CD4-positive, alpha-beta memory T cell (primary cell): ENCODE data around the gene PATE2. TPM values are rescaled to one million over a fixed set of nuclear protein-coding genes. Genes with fewer than 3 reads are reported as not detected.

ENCODE experiments used
- CTCF ChIA-PET: fragments of 350-600 bp; sonication (Branson Sonifier 250); formaldehyde crosslinking; loops from one replicate; lab custom pipeline; 2021; ENCODE audit warnings: inconsistent platforms; ENCODE audit not compliant: partially characterized antibody; lab: Charles Lee
- POLR2A ChIA-PET: fragments of 350-600 bp; sonication (Branson Sonifier 250); formaldehyde crosslinking; loops from one replicate; lab custom pipeline; 2021; ENCODE audit not compliant: partially characterized antibody; lab: Charles Lee
- DNase-seq, 5 donors: peaks; one replicate each; pipeline versions ENCODE4 v3.0.0 to v3.0.0-alpha.2; 2020 to 2022; ENCODE audit warnings: mixed read lengths in 1 of 5
- H3K27ac ChIP-seq: one replicate; pipeline ENCODE4 v1.7.0; 2013; ENCODE audit warnings: low read depth, low read length
- H3K27me3 ChIP-seq: 2 replicates; pipeline ENCODE4 v1.7.0; 2013; ENCODE audit warnings: mild to moderate bottlenecking, low read length, moderate library complexity; ENCODE audit not compliant: insufficient read depth
- H3K36me3 ChIP-seq: 2 replicates; pipeline ENCODE4 v1.7.0; 2013; ENCODE audit warnings: mild to moderate bottlenecking, low read length, moderate library complexity; ENCODE audit not compliant: insufficient read depth
- H3K4me1 ChIP-seq: 2 replicates; pipeline ENCODE4 v1.7.0; 2013; ENCODE audit warnings: mild to moderate bottlenecking, low read length, moderate library complexity; ENCODE audit not compliant: insufficient read depth
- H3K4me3 ChIP-seq, 2 donors: one replicate each; pipeline ENCODE4 v1.7.0; 2013; ENCODE audit warnings: low read length in 2 of 2, mild to moderate bottlenecking in 1 of 2
- H3K9me3 ChIP-seq, 2 donors: one replicate each; pipeline ENCODE4 v1.7.0; 2013; ENCODE audit warnings: low read length in 2 of 2, control low read depth in 1 of 2; ENCODE audit not compliant: control insufficient read depth in 1 of 2
- H3K27ac Mint-ChIP-seq, 7 donors: one replicate each; pipeline ENCODE4 v1.8.0; 2020 to 2021; ENCODE audit warnings: mixed read lengths in 7 of 7, mild to moderate bottlenecking in 6 of 7, inconsistent platforms in 3 of 7, moderate library complexity in 3 of 7
- H3K27me3 Mint-ChIP-seq, 2 donors: one replicate each; pipeline ENCODE4 v1.8.0; 2020 to 2021; ENCODE audit warnings: mixed read lengths in 2 of 2
- H3K36me3 Mint-ChIP-seq, 2 donors: one replicate each; pipeline ENCODE4 v1.8.0; 2020 to 2021; ENCODE audit warnings: mixed read lengths in 2 of 2, inconsistent platforms in 1 of 2, mild to moderate bottlenecking in 1 of 2
- H3K4me1 Mint-ChIP-seq, 4 donors: one replicate each; pipeline ENCODE4 v1.8.0; 2020 to 2021; ENCODE audit warnings: mixed read lengths in 4 of 4, mild to moderate bottlenecking in 1 of 4
- H3K4me3 Mint-ChIP-seq, 8 donors: one replicate each; pipeline ENCODE4 v1.8.0; 2020 to 2021; ENCODE audit warnings: mixed read lengths in 8 of 8, mild to moderate bottlenecking in 7 of 8, moderate library complexity in 6 of 8, inconsistent platforms in 3 of 8
- H3K9me3 Mint-ChIP-seq, 8 donors: one replicate each; pipeline ENCODE4 v1.8.0; 2020 to 2021; ENCODE audit warnings: mixed read lengths in 8 of 8, mild to moderate bottlenecking in 5 of 8, inconsistent platforms in 3 of 8, moderate library complexity in 1 of 8
- intact Hi-C: fragments of 100-400 bp; cut with micrococcal nuclease; formaldehyde crosslinking; loops from one replicate; pipeline ENCODE4 v1.15.1; 2023
- polyA plus RNA-seq, 2 donors: library from polyadenylated mRNA; unstranded; fragments of 300-500 nt; fragmentation: Illumina TruSeq; gene quantifications; one replicate each; pipeline ENCODE4 v1.2.3, GENCODE V29; 2021
- total RNA-seq, 2 experiments: library from RNA; stranded (reverse); gene quantifications; one replicate each; pipeline ENCODE4 v1.2.3, GENCODE V29; 2021

PATE2 gene
- total and polyA plus RNA-seq, 4 experiments from 2014 or later, result not detected

DNA sequence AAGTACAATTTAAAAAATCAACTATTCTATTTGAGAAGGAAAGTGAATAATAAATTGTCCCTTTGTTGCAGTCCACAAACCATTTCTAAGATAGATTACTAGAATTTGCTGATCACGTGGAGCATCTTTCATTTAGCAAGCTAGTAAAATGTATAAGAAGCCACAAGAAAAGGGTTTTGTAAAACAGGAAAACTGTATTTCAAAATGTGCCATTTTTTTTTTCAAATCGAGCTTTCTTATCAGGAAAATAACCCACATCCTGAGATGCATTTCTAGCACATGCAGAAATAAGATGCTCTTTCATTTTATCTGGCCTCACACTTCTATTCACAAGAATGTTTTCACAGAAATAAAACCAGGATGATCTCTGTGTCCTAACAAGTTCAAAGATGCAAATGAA is 6.0 kb upstream of the PATE2 start:
- Mint-ChIP-seq H3K27ac (no peak overlapping the region), H3K4me3 (no peak overlapping the region), H3K36me3 (no peaks in the 10 kb centered on the region), H3K4me1 (peaks cover 0 to 3% (median 0%) of the 10 kb centered on the region in 4 donors), H3K9me3 (peaks cover 0 to 10% (median 2%) of the 10 kb centered on the region in 8 donors), H3K27me3 (peaks cover 7 to 8% of the 10 kb centered on the region in 2 donors)
- Histone ChIP-seq H3K9me3 (no peaks in the 10 kb centered on the region), H3K4me1 (no peaks in the 10 kb centered on the region), H3K27me3 (no peaks in the 10 kb centered on the region), H3K27ac (no peak overlapping the region), H3K4me3 (no peak overlapping the region), H3K36me3 (no peaks in the 10 kb centered on the region)
- POLR2A ChIA-PET, result no interaction called here
- CTCF ChIA-PET, result no interaction called here
- peak in 2 of 5 donors; percentile 6 to 15 for DNase-seq
- intact Hi-C loops, result no loop called here

DNA sequence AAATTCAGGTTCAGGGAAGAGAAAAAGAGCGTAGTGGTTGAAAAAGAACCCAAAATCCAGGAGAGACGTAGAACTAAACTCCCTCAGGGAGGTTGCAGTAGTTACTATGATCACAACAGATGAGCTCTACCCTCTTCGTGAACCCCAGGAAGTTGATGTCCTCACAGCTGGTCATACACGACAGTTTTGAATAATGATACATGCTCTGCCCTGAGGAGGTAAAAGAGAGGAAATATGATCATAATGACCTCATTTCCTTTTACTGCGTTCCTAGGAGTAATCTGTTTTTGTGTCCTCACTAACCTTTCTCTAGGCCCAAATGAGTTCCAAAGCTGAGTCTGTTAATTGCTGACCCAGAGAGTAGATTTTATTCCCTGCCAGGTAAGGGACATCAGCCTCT is 1.3 kb downstream of the PATE2 start:
- Mint-ChIP-seq H3K36me3 (no peaks in the 10 kb centered on the region), H3K27ac (no peak overlapping the region), H3K4me3 (no peak overlapping the region), H3K9me3 (peaks cover 0 to 6% (median under 1%) of the 10 kb centered on the region in 8 donors), H3K4me1 (no peaks in the 10 kb centered on the region), H3K27me3 (peaks cover 13 to 17% of the 10 kb centered on the region in 2 donors)
- no peak for DNase-seq
- ChIA-PET CTCF (no interaction called here), POLR2A (no interaction called here)
- H3K4me3 ChIP-seq, result no peak overlapping the region
- H3K9me3 ChIP-seq, result no peaks in the 10 kb centered on the region
- intact Hi-C loops, result no loop called here
- H3K27me3 ChIP-seq, result no peaks in the 10 kb centered on the region
- no peaks in the 10 kb centered on the region for H3K36me3 ChIP-seq
- no peak overlapping the region for H3K27ac ChIP-seq
- no peaks in the 10 kb centered on the region for H3K4me1 ChIP-seq

DNA sequence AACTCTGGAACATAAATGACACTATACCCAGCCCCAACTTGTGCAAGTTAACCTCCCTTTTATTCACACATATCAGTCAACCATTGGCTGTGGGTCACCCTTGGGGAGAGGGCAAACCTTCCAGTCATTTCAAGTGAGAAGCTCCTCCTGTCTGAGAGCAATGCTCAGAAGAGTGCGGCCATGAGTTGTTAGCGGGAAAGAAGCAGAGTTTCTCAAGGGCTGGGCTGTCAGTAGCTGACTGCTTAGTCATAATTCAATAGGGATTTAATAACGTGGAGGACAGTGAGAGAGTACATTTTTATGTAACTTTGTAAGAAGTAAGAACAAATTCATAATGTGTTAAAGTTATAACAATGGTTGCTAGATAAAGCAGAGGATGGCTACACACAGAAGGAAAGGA is 5.1 kb downstream of the PATE2 start:
- peaks cover 7 to 12% of the 10 kb centered on the region in 2 donors for H3K27me3 Mint-ChIP-seq
- Histone ChIP-seq H3K27me3 (no peaks in the 10 kb centered on the region), H3K9me3 (no peaks in the 10 kb centered on the region), H3K4me3 (no peak overlapping the region), H3K27ac (no peak overlapping the region), H3K36me3 (no peaks in the 10 kb centered on the region), H3K4me1 (no peaks in the 10 kb centered on the region)
- ChIA-PET POLR2A (no interaction called here), CTCF (no interaction called here)
- peaks cover 0 to 2% (median 0%) of the 10 kb centered on the region in 4 donors for H3K4me1 Mint-ChIP-seq
- no peak overlapping the region for H3K4me3 Mint-ChIP-seq
- no peaks in the 10 kb centered on the region for H3K36me3 Mint-ChIP-seq
- H3K27ac Mint-ChIP-seq, result no peak overlapping the region
- H3K9me3 Mint-ChIP-seq, result peaks cover 0 to 2% (median 0%) of the 10 kb centered on the region in 8 donors
- intact Hi-C loops, result no loop called here
- no peak for DNase-seq

DNA sequence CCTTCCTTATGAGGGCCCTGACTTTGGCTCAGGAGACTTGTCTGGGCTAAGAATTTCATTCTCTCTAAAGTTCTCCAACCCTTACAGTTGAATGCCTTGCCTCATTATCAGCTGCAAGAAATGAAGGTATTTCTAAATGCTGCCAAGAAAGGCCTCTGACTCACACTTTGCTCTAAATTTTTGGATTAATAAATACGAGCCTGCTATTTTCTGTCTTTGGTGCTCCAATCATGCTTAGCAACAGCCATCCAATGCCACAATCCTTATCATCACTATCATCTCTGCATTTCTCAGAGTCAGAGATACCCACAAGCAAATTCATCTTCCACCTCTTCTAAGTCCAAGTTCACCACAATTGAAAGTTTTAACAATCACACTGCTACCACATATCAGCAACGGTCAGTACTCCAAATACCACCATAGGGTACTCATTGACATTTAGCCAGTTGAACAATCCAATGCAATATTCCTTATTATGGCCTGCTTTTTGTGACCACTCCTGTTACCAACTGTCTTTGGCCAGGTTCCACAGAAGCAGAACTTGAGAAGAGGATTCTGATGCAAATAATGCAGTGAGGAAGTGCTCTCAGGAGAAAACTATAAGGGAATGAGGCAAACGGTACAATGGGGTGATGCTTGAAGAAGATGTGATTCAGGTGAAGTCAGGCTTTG is 5.7 kb downstream of the PATE2 start:
- CTCF ChIA-PET, result no interaction called here
- H3K27ac ChIP-seq, result no peak overlapping the region
- no peaks in the 10 kb centered on the region for H3K9me3 ChIP-seq
- H3K27me3 ChIP-seq, result no peaks in the 10 kb centered on the region
- POLR2A ChIA-PET, result no interaction called here
- no peak overlapping the region for H3K4me3 ChIP-seq
- no peaks in the 10 kb centered on the region for H3K36me3 ChIP-seq
- Mint-ChIP-seq H3K4me3 (no peak overlapping the region), H3K9me3 (peaks cover 0 to 2% (median 0%) of the 10 kb centered on the region in 8 donors), H3K27me3 (peaks cover 9 to 11% of the 10 kb centered on the region in 2 donors), H3K4me1 (peaks cover 0 to 2% (median 0%) of the 10 kb centered on the region in 4 donors), H3K27ac (no peak overlapping the region), H3K36me3 (no peaks in the 10 kb centered on the region)
- no peaks in the 10 kb centered on the region for H3K4me1 ChIP-seq
- DNase-seq, result no peak
- intact Hi-C loops, result no loop called here

DNA sequence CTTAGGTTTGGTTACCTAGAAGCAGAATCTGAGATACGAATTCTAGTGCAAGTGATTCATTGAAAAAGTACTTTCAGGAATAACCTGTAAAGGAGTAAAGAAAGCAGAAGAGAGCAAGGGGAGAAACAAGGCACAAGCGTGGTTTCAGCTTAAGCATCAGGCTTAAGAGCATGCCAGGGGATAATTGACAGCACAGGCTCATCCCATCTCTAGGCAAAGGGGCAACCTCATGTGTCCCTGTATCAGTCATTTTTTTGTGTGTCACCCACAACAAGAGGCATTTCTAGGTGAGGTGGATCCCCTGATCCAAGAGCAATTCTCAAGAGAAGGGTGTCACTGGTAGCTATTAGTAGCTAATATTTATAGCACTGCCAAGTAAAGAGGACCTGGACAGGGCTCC is 8.0 kb downstream of the PATE2 start:
- Mint-ChIP-seq H3K36me3 (no peaks in the 10 kb centered on the region), H3K4me3 (no peak overlapping the region), H3K4me1 (peaks cover 0 to 2% (median 0%) of the 10 kb centered on the region in 4 donors), H3K27me3 (peaks cover 6 to 11% of the 10 kb centered on the region in 2 donors), H3K9me3 (peaks cover 0 to 2% (median 0%) of the 10 kb centered on the region in 8 donors), H3K27ac (no peak overlapping the region)
- H3K4me3 ChIP-seq, result no peak overlapping the region
- DNase-seq, result no peak
- no peak overlapping the region for H3K27ac ChIP-seq
- no peaks in the 10 kb centered on the region for H3K4me1 ChIP-seq
- no peaks in the 10 kb centered on the region for H3K27me3 ChIP-seq
- no peaks in the 10 kb centered on the region for H3K9me3 ChIP-seq
- intact Hi-C loops, result no loop called here
- CTCF ChIA-PET, result no interaction called here
- POLR2A ChIA-PET, result no interaction called here
- no peaks in the 10 kb centered on the region for H3K36me3 ChIP-seq

DNA sequence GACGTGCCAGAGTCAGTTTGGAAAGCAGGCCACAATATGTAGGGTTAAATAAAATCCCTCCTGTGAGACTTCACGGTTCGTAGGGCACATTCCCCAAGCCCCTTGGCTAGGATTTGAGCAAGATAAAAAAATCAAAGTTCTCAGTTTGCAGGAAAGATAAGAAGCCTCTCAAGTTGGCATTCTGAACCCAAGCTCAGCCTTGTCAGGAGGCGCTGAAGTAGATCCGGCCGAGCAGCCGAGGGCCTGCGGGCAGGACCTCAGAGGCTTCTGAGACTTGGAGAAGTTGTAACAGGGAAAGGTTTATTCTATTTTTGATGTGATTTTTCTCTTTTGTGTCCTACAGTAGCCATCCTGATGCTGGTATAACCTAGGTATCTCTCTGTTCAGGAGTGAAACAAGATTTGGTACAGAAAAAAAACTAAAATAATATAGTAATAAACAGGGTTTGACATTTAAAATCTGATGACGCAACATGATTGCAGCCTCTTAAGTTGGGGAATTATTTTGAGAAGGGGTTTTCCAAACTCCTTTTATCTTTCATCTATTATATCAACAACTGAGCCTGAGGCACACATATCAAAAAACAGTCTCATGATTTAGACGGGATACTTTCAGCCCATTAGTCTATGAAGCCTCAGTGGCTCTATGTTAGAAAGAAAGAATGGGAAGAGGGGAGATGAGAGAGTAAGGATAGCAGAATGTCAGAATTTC is 10.1 kb downstream of the PATE2 start:
- H3K36me3 ChIP-seq, result no peaks in the 10 kb centered on the region
- intact Hi-C loops, result no loop called here
- H3K4me3 Mint-ChIP-seq, result no peak overlapping the region
- peaks cover 0 to 2% (median 0%) of the 10 kb centered on the region in 4 donors for H3K4me1 Mint-ChIP-seq
- peaks cover 0 to 2% (median 0%) of the 10 kb centered on the region in 8 donors for H3K9me3 Mint-ChIP-seq
- no peak for DNase-seq
- no peaks in the 10 kb centered on the region for H3K27me3 ChIP-seq
- H3K4me3 ChIP-seq, result no peak overlapping the region
- H3K36me3 Mint-ChIP-seq, result no peaks in the 10 kb centered on the region
- no peaks in the 10 kb centered on the region for H3K4me1 ChIP-seq
- no peaks in the 10 kb centered on the region for H3K9me3 ChIP-seq
- CTCF ChIA-PET, result no interaction called here
- H3K27me3 Mint-ChIP-seq, result peaks cover 6 to 14% of the 10 kb centered on the region in 2 donors
- POLR2A ChIA-PET, result no interaction called here
- H3K27ac Mint-ChIP-seq, result no peak overlapping the region
- no peak overlapping the region for H3K27ac ChIP-seq

DNA sequence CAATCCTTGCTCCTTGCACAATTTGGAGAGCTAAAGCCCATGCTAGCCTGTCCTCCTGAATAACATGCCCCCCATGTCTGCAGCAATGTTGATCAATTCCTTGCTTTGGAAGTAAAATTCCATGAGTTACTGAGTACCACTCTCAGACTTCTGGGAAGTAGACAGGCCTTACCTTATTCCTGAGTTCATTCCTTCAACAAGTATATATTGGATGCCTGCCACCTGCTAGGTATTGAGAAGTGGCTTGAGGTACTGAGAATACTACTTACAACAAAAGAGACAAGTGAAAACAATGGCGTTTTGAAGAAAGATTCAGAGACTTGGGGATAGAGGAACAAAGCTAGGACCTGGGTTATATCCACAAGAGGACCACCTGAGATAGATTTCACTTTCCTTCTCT is 12.4 kb downstream of the PATE2 start:
- peaks cover 0 to 3% (median 0%) of the 10 kb centered on the region in 8 donors for H3K9me3 Mint-ChIP-seq
- no peak overlapping the region for H3K27ac Mint-ChIP-seq
- intact Hi-C loops, result no loop called here
- POLR2A ChIA-PET, result no interaction called here
- Histone ChIP-seq H3K27me3 (no peaks in the 10 kb centered on the region), H3K36me3 (no peaks in the 10 kb centered on the region), H3K27ac (no peak overlapping the region), H3K4me1 (no peaks in the 10 kb centered on the region), H3K4me3 (no peak overlapping the region), H3K9me3 (no peaks in the 10 kb centered on the region)
- no peak for DNase-seq
- H3K4me3 Mint-ChIP-seq, result no peak overlapping the region
- CTCF ChIA-PET, result no interaction called here
- peaks cover 0 to 2% (median 0%) of the 10 kb centered on the region in 4 donors for H3K4me1 Mint-ChIP-seq
- H3K36me3 Mint-ChIP-seq, result no peaks in the 10 kb centered on the region
- H3K27me3 Mint-ChIP-seq, result peaks cover 3 to 12% of the 10 kb centered on the region in 2 donors
